ENCODE measurements around the gene FMNL2. TPM values are rescaled to one million over a fixed set of nuclear protein-coding genes. Genes with fewer than 3 reads are reported as not detected.

Gene FMNL2
- total RNA-seq, 1 donor from 2014 or later: 5.5 TPM

DNA sequence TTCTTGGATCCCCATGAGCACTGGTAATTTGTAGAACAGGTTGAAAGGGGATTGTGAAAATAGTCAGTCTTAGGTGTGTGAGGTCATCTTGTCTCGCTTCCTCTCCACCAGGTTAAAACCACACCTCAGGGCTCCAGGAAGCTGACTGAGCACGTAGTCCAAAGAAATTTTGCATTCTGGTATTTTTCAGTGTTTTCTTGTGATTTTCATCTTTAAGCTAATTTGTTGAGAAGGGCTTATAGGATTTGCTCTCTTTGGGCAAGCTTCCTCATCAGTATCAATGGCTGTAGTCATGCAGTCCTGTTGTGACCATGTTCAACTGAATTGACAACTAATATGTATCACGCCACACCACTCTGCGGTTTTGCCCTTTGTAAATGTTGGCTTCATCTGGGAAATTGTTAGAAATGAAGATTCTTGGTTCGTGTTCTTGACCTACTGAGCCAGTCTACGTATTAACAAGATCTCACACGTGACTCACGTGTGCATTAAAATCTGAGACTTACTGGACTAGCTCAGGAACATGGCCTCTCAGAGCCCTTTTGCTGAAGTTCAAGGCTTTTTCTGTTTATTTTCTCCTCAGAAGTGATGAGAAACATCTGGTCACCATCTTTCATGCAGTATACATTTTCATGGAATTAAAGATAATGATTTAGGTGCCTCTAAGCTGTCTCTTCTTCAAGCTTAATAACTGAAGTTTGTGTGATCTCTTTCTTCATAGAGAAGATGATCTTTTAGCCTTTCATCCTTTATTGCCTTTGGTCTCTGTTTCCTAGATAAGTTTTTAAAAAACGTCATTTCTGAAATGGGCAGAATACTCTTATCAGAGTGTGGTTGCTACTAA lies 32.8 kb downstream of the FMNL2 start:
- no peak overlapping the region for H3K27ac ChIP-seq (replicated peaks)
- no peaks in the 10 kb centered on the region for H3K36me3 ChIP-seq
- H3K4me3 ChIP-seq: no peak overlapping the region
- H3K4me1 ChIP-seq: peaks cover 7% of the 10 kb centered on the region
- DNase-seq: no peak
- TF ChIP-seq CTCF (IDR thresholded peaks at IDR 0.05; ENCODE audit: borderline replicate concordance): no peak
- H3K9me3 ChIP-seq (replicated peaks): no peaks in the 10 kb centered on the region
- intact Hi-C loops (cut with micrococcal nuclease): no loop called here
- no peaks in the 10 kb centered on the region for H3K27me3 ChIP-seq (ENCODE audit: low read depth)

DNA sequence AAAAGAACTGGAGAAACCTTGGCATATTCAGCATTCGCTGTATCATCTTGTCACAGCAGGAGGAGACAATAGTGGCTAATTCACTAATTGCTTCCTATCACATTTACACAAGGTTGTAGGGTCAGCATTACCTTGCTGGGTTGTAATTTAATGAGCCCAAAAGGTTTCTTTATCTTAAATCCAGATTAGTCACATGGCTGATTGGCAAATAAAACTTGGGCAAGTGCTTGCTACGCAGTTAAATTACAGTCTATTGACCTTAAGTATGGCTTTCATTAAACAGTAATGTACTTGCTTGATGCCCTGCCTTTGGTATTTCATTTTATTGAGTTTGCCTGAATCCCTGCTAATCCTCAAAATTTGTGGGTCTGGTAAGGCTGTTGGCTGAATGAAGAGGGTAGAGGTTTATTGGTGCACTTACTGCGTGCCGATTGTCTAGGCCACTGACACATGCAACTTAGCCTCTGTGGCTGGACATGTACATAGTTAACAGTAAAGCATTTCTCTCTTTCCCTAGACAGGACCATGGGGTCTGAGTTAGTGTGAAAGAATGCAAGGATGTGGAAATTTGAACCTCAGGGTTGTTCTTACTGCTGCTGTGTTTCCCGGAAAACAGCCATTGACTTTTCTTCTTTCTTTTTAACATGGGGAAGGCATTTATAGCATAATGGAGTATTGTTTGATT lies 34.3 kb downstream of the FMNL2 start:
- Histone ChIP-seq H3K27me3 (ENCODE audit: low read depth) (no peaks in the 10 kb centered on the region), H3K4me3 (no peak overlapping the region)
- intact Hi-C loops (cut with micrococcal nuclease): no loop called here

GRCh38 chr2:152370783-152371182 lies 35.8 kb downstream of the FMNL2 start:
- intact Hi-C loops (cut with micrococcal nuclease): no loop called here
- H3K36me3 ChIP-seq: no peaks in the 10 kb centered on the region
- no peak overlapping the region for H3K27ac ChIP-seq (replicated peaks)
- H3K4me3 ChIP-seq: no peak overlapping the region
- TF ChIP-seq CTCF (IDR thresholded peaks at IDR 0.05; ENCODE audit: borderline replicate concordance): no peak
- peaks cover 7% of the 10 kb centered on the region for H3K4me1 ChIP-seq
- H3K27me3 ChIP-seq (ENCODE audit: low read depth): no peaks in the 10 kb centered on the region
- DNase-seq: no peak
- H3K9me3 ChIP-seq (replicated peaks): no peaks in the 10 kb centered on the region

More for the DNA sequence above, 34.3 kb downstream of the FMNL2 start:
- H3K4me1 ChIP-seq: peaks cover 7% of the 10 kb centered on the region
- no peaks in the 10 kb centered on the region for H3K36me3 ChIP-seq
- no peak for TF ChIP-seq CTCF (IDR thresholded peaks at IDR 0.05; ENCODE audit: borderline replicate concordance)
- H3K9me3 ChIP-seq (replicated peaks): no peaks in the 10 kb centered on the region
- no peak for DNase-seq
- no peak overlapping the region for H3K27ac ChIP-seq (replicated peaks)

GRCh38 chr2:152372438-152372984 lies 37.5 kb downstream of the FMNL2 start:
- no peak for DNase-seq
- no peaks in the 10 kb centered on the region for H3K9me3 ChIP-seq (replicated peaks)
- intact Hi-C loops (cut with micrococcal nuclease): no loop called here
- H3K27ac ChIP-seq (replicated peaks): no peak overlapping the region
- H3K36me3 ChIP-seq: no peaks in the 10 kb centered on the region
- no peaks in the 10 kb centered on the region for H3K27me3 ChIP-seq (ENCODE audit: low read depth)
- no peak for TF ChIP-seq CTCF (IDR thresholded peaks at IDR 0.05; ENCODE audit: borderline replicate concordance)
- H3K4me3 ChIP-seq: no peak overlapping the region
- peaks cover 7% of the 10 kb centered on the region for H3K4me1 ChIP-seq

GRCh38 chr2:152375174-152375573 lies 40.2 kb downstream of the FMNL2 start:
- intact Hi-C loops (cut with micrococcal nuclease): no loop called here
- no peak overlapping the region for H3K27ac ChIP-seq (replicated peaks)
- peaks cover 7% of the 10 kb centered on the region for H3K4me1 ChIP-seq
- no peaks in the 10 kb centered on the region for H3K27me3 ChIP-seq (ENCODE audit: low read depth)
- H3K4me3 ChIP-seq: no peak overlapping the region
- no peak for DNase-seq
- H3K36me3 ChIP-seq: no peaks in the 10 kb centered on the region
- TF ChIP-seq CTCF (IDR thresholded peaks at IDR 0.05; ENCODE audit: borderline replicate concordance): no peak
- no peaks in the 10 kb centered on the region for H3K9me3 ChIP-seq (replicated peaks)
